Thyroid gland (tissue), 4 donors: ENCODE measurements around the gene TCEAL4.

Source experiments
- POLR2A ChIP-seq, 2 donors: fragments of 450-650 bp; IDR thresholded peaks; one replicate each; pipeline ENCODE4 v1.6.1; 2017; ENCODE audit warnings: antibody characterized with exemption in 2 of 2, mild to moderate bottlenecking in 2 of 2, moderate library complexity in 1 of 2
- TF ChIP-seq, protein P1 (sequence below), 6 experiments: fragments of 200-600 bp in 3 of 6; fragments of 450-650 bp in 3 of 6; sonication (generic) in 3 of 6; IDR thresholded peaks; one replicate each; pipeline ENCODE4 v1.5.1; 2016 to 2019; ENCODE audit warnings: antibody characterized with exemption in 6 of 6, mild to moderate bottlenecking in 2 of 6, inconsistent platforms in 1 of 6, moderate library complexity in 1 of 6

DNA sequence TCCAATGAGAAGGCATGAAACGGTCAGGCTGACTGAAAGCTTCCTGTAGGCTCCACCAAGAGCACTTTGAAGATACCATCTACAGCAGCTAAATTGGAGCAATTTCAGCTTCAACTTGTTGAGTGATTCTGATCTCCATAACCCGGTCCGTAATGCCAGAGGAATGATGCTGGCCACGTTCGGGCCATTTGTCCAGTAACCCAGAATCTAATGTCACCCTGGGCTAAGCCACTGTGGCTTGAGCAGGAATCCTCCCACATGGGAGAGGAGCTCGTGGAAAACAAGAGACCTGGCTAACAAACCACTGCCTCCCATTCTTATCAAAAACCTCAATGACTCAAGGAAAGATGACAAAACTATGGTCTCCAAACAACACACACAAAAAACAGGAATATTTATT is 14.2 kb upstream of the TCEAL4 start:
- TF ChIP-seq, protein P1, sequence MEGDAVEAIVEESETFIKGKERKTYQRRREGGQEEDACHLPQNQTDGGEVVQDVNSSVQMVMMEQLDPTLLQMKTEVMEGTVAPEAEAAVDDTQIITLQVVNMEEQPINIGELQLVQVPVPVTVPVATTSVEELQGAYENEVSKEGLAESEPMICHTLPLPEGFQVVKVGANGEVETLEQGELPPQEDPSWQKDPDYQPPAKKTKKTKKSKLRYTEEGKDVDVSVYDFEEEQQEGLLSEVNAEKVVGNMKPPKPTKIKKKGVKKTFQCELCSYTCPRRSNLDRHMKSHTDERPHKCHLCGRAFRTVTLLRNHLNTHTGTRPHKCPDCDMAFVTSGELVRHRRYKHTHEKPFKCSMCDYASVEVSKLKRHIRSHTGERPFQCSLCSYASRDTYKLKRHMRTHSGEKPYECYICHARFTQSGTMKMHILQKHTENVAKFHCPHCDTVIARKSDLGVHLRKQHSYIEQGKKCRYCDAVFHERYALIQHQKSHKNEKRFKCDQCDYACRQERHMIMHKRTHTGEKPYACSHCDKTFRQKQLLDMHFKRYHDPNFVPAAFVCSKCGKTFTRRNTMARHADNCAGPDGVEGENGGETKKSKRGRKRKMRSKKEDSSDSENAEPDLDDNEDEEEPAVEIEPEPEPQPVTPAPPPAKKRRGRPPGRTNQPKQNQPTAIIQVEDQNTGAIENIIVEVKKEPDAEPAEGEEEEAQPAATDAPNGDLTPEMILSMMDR (IDR thresholded peaks at IDR 0.05): no peak
- TF ChIP-seq POLR2A (IDR thresholded peaks at IDR 0.05): no peak
